HG03457 (cell line): ENCODE measurements around the gene MPP3.
"Not testable (repeated sequence)": the region's sequence is repeated elsewhere in the genome, so short reads cannot be mapped to it uniquely, and the experiment has no call there.

ENCODE experiments used
- ATAC-seq: cut with Tn5 transposase; IDR thresholded peaks from one replicate; pipeline ENCODE4 v1.9.1; 2021; ENCODE audit warnings: moderate number of reproducible peaks; ENCODE audit not compliant: unreplicated experiment

Gene MPP3

GRCh38 chr17:43832976-43833829 lies at the start of gene MPP3:
Gene MPP3 (minus strand): TSS chr17:43833146. CDS start chr17:43831906, 1,240 bp downstream.
- no peak for ATAC-seq

GRCh38 chr17:43881758-43882505 lies 49.0 kb upstream of the MPP3 start:
- no peak for ATAC-seq

GRCh38 chr17:43881181-43881580 lies 48.2 kb upstream of the MPP3 start:
- no peak for ATAC-seq

GRCh38 chr17:43880420-43880991 lies 47.6 kb upstream of the MPP3 start:
- no peak for ATAC-seq

- no peak for ATAC-seq
Measured at GRCh38 chr17:43879723-43880419, 46.9 kb upstream of the MPP3 start.

- ATAC-seq = no peak
Measured at GRCh38 chr17:43878260-43879175, 45.6 kb upstream of the MPP3 start.

- ATAC-seq = no peak
Measured at GRCh38 chr17:43877451-43878155, 44.7 kb upstream of the MPP3 start.

GRCh38 chr17:43877031-43877430 lies 44.1 kb upstream of the MPP3 start:
- no peak for ATAC-seq

GRCh38 chr17:43875476-43876147 lies 42.7 kb upstream of the MPP3 start:
- no peak for ATAC-seq

GRCh38 chr17:43874293-43874692 lies 41.3 kb upstream of the MPP3 start:
- ATAC-seq = no peak

GRCh38 chr17:43873815-43874214 lies 40.9 kb upstream of the MPP3 start:
- no peak for ATAC-seq

GRCh38 chr17:43873091-43873490 lies 40.1 kb upstream of the MPP3 start:
- ATAC-seq = no peak

GRCh38 chr17:43871946-43872690 lies 39.2 kb upstream of the MPP3 start:
- ATAC-seq = no peak

- ATAC-seq = not testable (repeated sequence)
Measured at GRCh38 chr17:43869031-43869430, 36.1 kb upstream of the MPP3 start.

GRCh38 chr17:43868226-43868994 lies 35.5 kb upstream of the MPP3 start:
- ATAC-seq = no peak

GRCh38 chr17:43864161-43864984 lies 31.4 kb upstream of the MPP3 start:
- no peak for ATAC-seq

GRCh38 chr17:43861960-43862359 lies 29.0 kb upstream of the MPP3 start:
- ATAC-seq = no peak
